Endothelial cell of umbilical vein (primary cell): ENCODE measurements around the gene ZDHHC19.

Experiments
- CTCF ChIP-seq, 2 donors: IDR thresholded peaks; 1 replicate in 1 of 2; 2 replicates in 1 of 2; pipeline ENCODE4 v1.5.1; 2011; ENCODE audit warnings: low read length in 2 of 2, mild to moderate bottlenecking in 2 of 2, moderate library complexity in 2 of 2, control low read depth in 1 of 2, inconsistent platforms in 1 of 2, low read depth in 1 of 2; ENCODE audit not compliant: insufficient read depth in 1 of 2; ENCODE audit errors: extremely low read depth in 1 of 2
- EZH2 ChIP-seq: IDR thresholded peaks from 2 replicates; pipeline ENCODE4 v1.6.1; 2012; ENCODE audit warnings: borderline replicate concordance, low read depth, mild to moderate bottlenecking, moderate library complexity, low read length, inconsistent platforms; ENCODE audit not compliant: severe bottlenecking

- TF ChIP-seq CTCF (IDR thresholded peaks at IDR 0.05; ENCODE audit: extremely low read depth in 1 of 2, insufficient read depth in 1 of 2, low read depth in 1 of 2, low read length in 2 of 2) (no peak), EZH2 (no peak)
Observed at GRCh38 chr3:196168808-196169391, 42.3 kb downstream of the ZDHHC19 start.
